Spleen (tissue), 7 donors: ENCODE data around the gene ADSS2.

Experiments
- POLR2A ChIP-seq, 3 donors: fragments of 450-650 bp; IDR thresholded peaks; one replicate each; pipeline ENCODE4 v1.5.1; 2017; ENCODE audit warnings: antibody characterized with exemption in 3 of 3, mild to moderate bottlenecking in 1 of 3
- TF ChIP-seq, protein P1 (sequence below), 11 experiments: fragments of 200-600 bp in 7 of 11; fragments of 450-650 bp in 4 of 11; sonication (generic) in 4 of 11; IDR thresholded peaks in 8 of 11; conservative IDR thresholded peaks in 3 of 11; 1 replicate in 7 of 11; 2 replicates in 4 of 11; pipeline versions ENCODE4 v1.4.0 to v1.8.0; 2016 to 2021; ENCODE audit warnings: antibody characterized with exemption in 11 of 11, inconsistent platforms in 4 of 11, mild to moderate bottlenecking in 1 of 11
- donor health status: DM: no; HTN: no; CAD: no; lungs with moderate emphysema.
- donor health status: DM: no; HTN: no; CAD: no.
- donor health status: DM: no; HTN: no; CAD: no.

DNA sequence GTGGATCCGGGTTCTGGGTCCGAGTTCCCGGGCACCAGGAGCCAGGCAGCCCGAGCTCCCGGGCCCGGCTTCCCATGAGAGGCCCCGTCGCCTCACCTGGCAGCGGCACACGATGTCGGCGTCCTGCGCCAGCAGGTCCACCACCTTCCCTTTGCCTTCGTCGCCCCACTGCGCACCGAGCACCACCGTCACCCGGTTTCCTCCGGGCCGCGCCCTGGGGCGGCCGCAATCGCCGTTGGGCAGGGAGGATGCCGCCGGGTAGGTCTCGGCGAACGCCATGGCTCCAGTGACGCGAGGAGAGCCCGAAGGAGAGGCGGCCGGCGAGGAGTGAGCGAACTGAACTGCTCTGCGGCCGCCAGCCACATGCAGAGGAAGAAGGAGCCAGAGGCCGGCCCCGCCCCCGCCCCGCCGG, at the start of gene ADSS2:
- TF ChIP-seq POLR2A (IDR thresholded peaks at IDR 0.05) = peak; percentile 67 to 90 (median 71)
- TF ChIP-seq, protein P1, sequence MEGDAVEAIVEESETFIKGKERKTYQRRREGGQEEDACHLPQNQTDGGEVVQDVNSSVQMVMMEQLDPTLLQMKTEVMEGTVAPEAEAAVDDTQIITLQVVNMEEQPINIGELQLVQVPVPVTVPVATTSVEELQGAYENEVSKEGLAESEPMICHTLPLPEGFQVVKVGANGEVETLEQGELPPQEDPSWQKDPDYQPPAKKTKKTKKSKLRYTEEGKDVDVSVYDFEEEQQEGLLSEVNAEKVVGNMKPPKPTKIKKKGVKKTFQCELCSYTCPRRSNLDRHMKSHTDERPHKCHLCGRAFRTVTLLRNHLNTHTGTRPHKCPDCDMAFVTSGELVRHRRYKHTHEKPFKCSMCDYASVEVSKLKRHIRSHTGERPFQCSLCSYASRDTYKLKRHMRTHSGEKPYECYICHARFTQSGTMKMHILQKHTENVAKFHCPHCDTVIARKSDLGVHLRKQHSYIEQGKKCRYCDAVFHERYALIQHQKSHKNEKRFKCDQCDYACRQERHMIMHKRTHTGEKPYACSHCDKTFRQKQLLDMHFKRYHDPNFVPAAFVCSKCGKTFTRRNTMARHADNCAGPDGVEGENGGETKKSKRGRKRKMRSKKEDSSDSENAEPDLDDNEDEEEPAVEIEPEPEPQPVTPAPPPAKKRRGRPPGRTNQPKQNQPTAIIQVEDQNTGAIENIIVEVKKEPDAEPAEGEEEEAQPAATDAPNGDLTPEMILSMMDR (IDR thresholded peaks at IDR 0.05 in 8 of 11, conservative IDR thresholded peaks at IDR 0.05 in 3 of 11) = no peak
